Activated CD4-positive, alpha-beta memory T cell treated with anti-CD3 and anti-CD28 coated beads for 36 hours (primary cell): Measurements from ENCODE around the gene RAB25. TPM values are rescaled to one million over a fixed set of nuclear protein-coding genes. Genes with fewer than 3 reads are reported as not detected.
"Not testable (repeated sequence)": the region's sequence is repeated elsewhere in the genome, so short reads cannot be mapped to it uniquely, and the experiment has no call there.

Source experiments
- CTCF ChIA-PET: fragments of 350-600 bp; sonication (Branson Sonifier 250); formaldehyde crosslinking; loops from one replicate; lab custom pipeline; 2021; ENCODE audit warnings: antibody characterized with exemption, inconsistent platforms; lab: Charles Lee
- POLR2A ChIA-PET: fragments of 350-600 bp; sonication (Branson Sonifier 250); formaldehyde crosslinking; loops from one replicate; lab custom pipeline; 2021; ENCODE audit warnings: antibody characterized with exemption; lab: Charles Lee
- DNase-seq: peaks from one replicate; pipeline ENCODE4 v3.0.0-alpha.2; 2020
- H3K27ac Mint-ChIP-seq: one replicate; pipeline ENCODE4 v1.8.0; 2021; ENCODE audit warnings: mixed read lengths
- H3K27me3 Mint-ChIP-seq: one replicate; pipeline ENCODE4 v1.8.0; 2021; ENCODE audit warnings: mixed read lengths
- H3K36me3 Mint-ChIP-seq: one replicate; pipeline ENCODE4 v1.8.0; 2021; ENCODE audit warnings: mixed read lengths
- H3K4me1 Mint-ChIP-seq: one replicate; pipeline ENCODE4 v1.8.0; 2021; ENCODE audit warnings: low read depth, mixed read lengths
- H3K4me3 Mint-ChIP-seq: one replicate; pipeline ENCODE4 v1.8.0; 2021; ENCODE audit warnings: mild to moderate bottlenecking, mixed read lengths
- H3K9me3 Mint-ChIP-seq: one replicate; pipeline ENCODE4 v1.8.0; 2021; ENCODE audit warnings: mixed read lengths
- intact Hi-C: fragments of 100-400 bp; cut with micrococcal nuclease; formaldehyde crosslinking; loops from one replicate; pipeline ENCODE4 v1.15.1; 2023
- total RNA-seq, 2 experiments: library from RNA; stranded (reverse); gene quantifications; one replicate each; pipeline ENCODE4 v1.2.3, GENCODE V29; 2021

Gene RAB25
- total RNA-seq, 2 experiments from 2014 or later = 0.52 to 0.56 TPM

GRCh38 chr1:156034991-156035390 is 26.0 kb upstream of the RAB25 start:
- CTCF ChIA-PET = interaction anchor here (1.1 kb wide), 1 partner anchor 104 kb away, joined by 3 read pairs; no protein-coding TSS in a partner anchor
- intact Hi-C loops, DNase-seq, H3K27me3 Mint-ChIP-seq, POLR2A ChIA-PET, H3K4me3 Mint-ChIP-seq, H3K9me3 Mint-ChIP-seq, H3K36me3 Mint-ChIP-seq, H3K27ac Mint-ChIP-seq, H3K4me1 Mint-ChIP-seq: not testable (repeated sequence)

- POLR2A ChIA-PET = no interaction called here
- H3K4me3 Mint-ChIP-seq = no peak overlapping the region
- peaks cover 6% of the 10 kb centered on the region for H3K4me1 Mint-ChIP-seq
- intact Hi-C loops = no loop called here
- DNase-seq = no peak
- peaks cover 8% of the 10 kb centered on the region for H3K36me3 Mint-ChIP-seq
- CTCF ChIA-PET = interaction anchor here (0.6 kb wide), 1 partner anchor 136 kb away, joined by 3 read pairs; no protein-coding TSS in a partner anchor
- no peak overlapping the region for H3K27ac Mint-ChIP-seq
- H3K27me3 Mint-ChIP-seq = no peaks in the 10 kb centered on the region
- H3K9me3 Mint-ChIP-seq = no peaks in the 10 kb centered on the region
Measured at GRCh38 chr1:156042828-156043227, 18.1 kb upstream of the RAB25 start.

DNA sequence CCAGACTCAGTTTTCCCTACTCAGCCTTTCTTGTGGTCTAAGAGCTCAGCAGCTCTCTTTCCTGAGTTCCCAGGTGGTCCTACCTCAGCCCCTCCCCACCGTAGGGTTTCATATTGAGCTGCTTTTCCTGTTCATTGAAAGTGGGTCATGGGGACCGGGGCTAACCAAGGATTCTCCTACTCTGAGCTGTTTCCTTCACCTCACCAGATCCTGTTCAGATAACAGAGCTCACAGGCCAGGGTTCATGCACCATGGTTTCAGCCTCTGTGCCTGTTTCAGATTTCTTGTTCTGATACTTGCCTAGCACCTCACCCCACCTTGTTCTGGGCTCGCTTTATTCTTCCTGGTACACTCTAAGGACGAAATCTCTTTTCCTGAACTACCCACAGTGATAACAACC is 15.9 kb upstream of the RAB25 start:
- CTCF ChIA-PET = interaction anchor here (0.6 to 1.5 kb wide), 3 partner anchors 20 to 349 kb away, joined by 3 to 9 read pairs (median 5); no protein-coding TSS in a partner anchor

GRCh38 chr1:156048663-156049258 is 12.2 kb upstream of the RAB25 start:
- intact Hi-C loops = no loop called here
- Mint-ChIP-seq H3K27me3 (no peaks in the 10 kb centered on the region), H3K4me3 (no peak overlapping the region), H3K27ac (no peak overlapping the region), H3K36me3 (peaks cover 12% of the 10 kb centered on the region), H3K9me3 (no peaks in the 10 kb centered on the region), H3K4me1 (peaks cover 18% of the 10 kb centered on the region)
- DNase-seq = no peak
- ChIA-PET POLR2A (no interaction called here), CTCF (interaction anchor here (1.0 kb wide), 1 partner anchor 41 kb away, joined by 3 read pairs; no protein-coding TSS in a partner anchor)

More for the DNA sequence above, 15.9 kb upstream of the RAB25 start:
- POLR2A ChIA-PET = interaction anchor here (0.5 to 0.7 kb wide), 2 partner anchors 52 to 97 kb away, joined by 3 read pairs; no protein-coding TSS in a partner anchor
- H3K4me1 Mint-ChIP-seq = peaks cover 6% of the 10 kb centered on the region
- H3K4me3 Mint-ChIP-seq = no peak overlapping the region
- no peaks in the 10 kb centered on the region for H3K9me3 Mint-ChIP-seq
- H3K27me3 Mint-ChIP-seq = no peaks in the 10 kb centered on the region
- no peak for DNase-seq
- H3K27ac Mint-ChIP-seq = no peak overlapping the region
- peaks cover 19% of the 10 kb centered on the region for H3K36me3 Mint-ChIP-seq
- intact Hi-C loops = no loop called here

GRCh38 chr1:156050376-156050775 is 10.6 kb upstream of the RAB25 start:
- POLR2A ChIA-PET = no interaction called here

GRCh38 chr1:156051011-156051725 is 9.8 kb upstream of the RAB25 start:
- peaks cover 12% of the 10 kb centered on the region for H3K36me3 Mint-ChIP-seq
- H3K27me3 Mint-ChIP-seq = no peaks in the 10 kb centered on the region
- H3K27ac Mint-ChIP-seq = no peak overlapping the region
- ChIA-PET CTCF (interaction anchor here (0.7 to 1.1 kb wide), 3 partner anchors 15 to 30 kb away, joined by 3 to 6 read pairs (median 5); no protein-coding TSS in a partner anchor), POLR2A (no interaction called here)
- intact Hi-C loops = loop anchor here (10.0 kb wide), 1 partner anchor 306 kb away; no protein-coding TSS in a partner anchor
- DNase-seq = no peak
- no peaks in the 10 kb centered on the region for H3K9me3 Mint-ChIP-seq
- H3K4me3 Mint-ChIP-seq = no peak overlapping the region
- peaks cover 22% of the 10 kb centered on the region for H3K4me1 Mint-ChIP-seq

More at GRCh38 chr1:156050376-156050775, 10.6 kb upstream of the RAB25 start:
- peaks cover 17% of the 10 kb centered on the region for H3K4me1 Mint-ChIP-seq
- H3K27me3 Mint-ChIP-seq = no peaks in the 10 kb centered on the region
- H3K4me3 Mint-ChIP-seq = no peak overlapping the region
- H3K36me3 Mint-ChIP-seq = peaks cover 12% of the 10 kb centered on the region
- intact Hi-C loops = loop anchor here (10.0 kb wide), 1 partner anchor 306 kb away; no protein-coding TSS in a partner anchor
- H3K9me3 Mint-ChIP-seq = no peaks in the 10 kb centered on the region
- H3K27ac Mint-ChIP-seq = no peak overlapping the region
- no peak for DNase-seq
- CTCF ChIA-PET = interaction anchor here (0.6 kb wide), 1 partner anchor 35 kb away, joined by 3 read pairs; no protein-coding TSS in a partner anchor

DNA sequence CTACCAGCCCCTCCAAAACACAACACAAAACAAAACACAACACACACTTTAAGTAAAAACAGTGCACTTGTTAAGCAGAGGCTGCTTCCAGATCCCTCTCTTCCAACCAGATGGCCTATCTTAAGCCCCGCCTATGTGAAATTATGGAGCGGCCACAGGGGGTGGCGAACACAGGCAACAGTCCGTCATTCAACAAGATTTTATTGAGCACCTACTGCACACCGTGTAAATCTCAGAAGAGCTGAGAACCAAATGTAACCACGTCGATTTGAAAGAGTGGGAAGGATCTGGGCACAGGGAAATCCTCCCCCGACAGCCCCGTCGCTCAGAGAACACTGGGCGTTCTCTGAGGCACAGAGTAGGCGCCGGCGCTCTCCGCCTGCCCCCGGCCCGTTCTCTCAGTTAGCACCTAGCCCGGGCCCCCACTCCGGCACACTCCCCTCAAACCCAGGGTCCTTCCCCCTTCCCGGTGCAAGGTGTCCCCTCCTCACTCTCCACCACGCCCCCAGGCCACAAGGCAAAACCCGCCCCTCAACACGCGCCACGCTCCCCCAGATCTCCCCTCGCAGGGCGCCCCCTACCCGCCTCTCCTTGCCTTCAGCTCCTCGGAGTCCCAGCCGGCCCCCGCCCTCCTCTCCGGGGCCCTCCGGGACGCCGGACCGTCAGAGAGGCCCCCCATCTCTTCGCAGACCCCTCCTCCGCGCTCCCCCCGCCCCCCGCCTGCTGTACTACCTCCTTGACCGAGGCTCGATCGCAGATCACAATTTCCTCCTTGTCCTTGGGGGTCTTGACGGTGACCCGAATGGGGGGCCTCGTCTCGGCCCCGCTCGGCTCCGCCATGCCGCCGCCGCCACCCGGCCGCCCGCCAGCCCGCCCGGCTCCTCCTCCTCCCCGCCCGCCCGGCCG is 7.8 kb upstream of the RAB25 start:
- POLR2A ChIA-PET = interaction anchor here (0.7 to 1.1 kb wide), 2 partner anchors 37 to 48 kb away, joined by 3 to 4 read pairs; no protein-coding TSS in a partner anchor
- intact Hi-C loops = loop anchor here (10.0 kb wide), 1 partner anchor 308 kb away; no protein-coding TSS in a partner anchor

GRCh38 chr1:156053768-156054499 is 7.0 kb upstream of the RAB25 start, which contains the start of gene UBQLN4:
Gene UBQLN4 (minus strand): TSS chr1:156053798. CDS start chr1:156053701, 97 bp downstream.
- Mint-ChIP-seq H3K4me1 (peaks cover 27% of the 10 kb centered on the region), H3K4me3 (peak within 1 kb of the TSS; percentile 93), H3K36me3 (peaks cover 9% of the 10 kb centered on the region), H3K27me3 (no peaks in the 10 kb centered on the region), H3K9me3 (no peaks in the 10 kb centered on the region), H3K27ac (peak within 1 kb of the TSS; percentile 96)
- peak; percentile 91 for DNase-seq
- CTCF ChIA-PET = interaction anchor here (0.8 to 2.2 kb wide), 5 partner anchors 13 to 198 kb away, joined by 3 to 11 read pairs (median 4); partner anchors contain the start of genes SSR2 and SYT11
- POLR2A ChIA-PET = no interaction called here
- intact Hi-C loops = loop anchor here (1.0 to 10.0 kb wide), 7 partner anchors 34 to 309 kb away; partner anchors contain the start of genes KHDC4, RIT1, SSR2 and SYT11

More for the DNA sequence above, 7.8 kb upstream of the RAB25 start:
- Mint-ChIP-seq H3K9me3 (no peaks in the 10 kb centered on the region), H3K36me3 (peaks cover 15% of the 10 kb centered on the region), H3K27me3 (no peaks in the 10 kb centered on the region), H3K4me3 (peak overlapping the region; percentile 93), H3K4me1 (peaks cover 27% of the 10 kb centered on the region), H3K27ac (peak overlapping the region; percentile 78)
- peak; percentile 79 for DNase-seq
- CTCF ChIA-PET = interaction anchor here (0.7 to 2.2 kb wide), 6 partner anchors 14 to 197 kb away, joined by 3 to 11 read pairs (median 4); partner anchors contain the start of genes SSR2 and SYT11

DNA sequence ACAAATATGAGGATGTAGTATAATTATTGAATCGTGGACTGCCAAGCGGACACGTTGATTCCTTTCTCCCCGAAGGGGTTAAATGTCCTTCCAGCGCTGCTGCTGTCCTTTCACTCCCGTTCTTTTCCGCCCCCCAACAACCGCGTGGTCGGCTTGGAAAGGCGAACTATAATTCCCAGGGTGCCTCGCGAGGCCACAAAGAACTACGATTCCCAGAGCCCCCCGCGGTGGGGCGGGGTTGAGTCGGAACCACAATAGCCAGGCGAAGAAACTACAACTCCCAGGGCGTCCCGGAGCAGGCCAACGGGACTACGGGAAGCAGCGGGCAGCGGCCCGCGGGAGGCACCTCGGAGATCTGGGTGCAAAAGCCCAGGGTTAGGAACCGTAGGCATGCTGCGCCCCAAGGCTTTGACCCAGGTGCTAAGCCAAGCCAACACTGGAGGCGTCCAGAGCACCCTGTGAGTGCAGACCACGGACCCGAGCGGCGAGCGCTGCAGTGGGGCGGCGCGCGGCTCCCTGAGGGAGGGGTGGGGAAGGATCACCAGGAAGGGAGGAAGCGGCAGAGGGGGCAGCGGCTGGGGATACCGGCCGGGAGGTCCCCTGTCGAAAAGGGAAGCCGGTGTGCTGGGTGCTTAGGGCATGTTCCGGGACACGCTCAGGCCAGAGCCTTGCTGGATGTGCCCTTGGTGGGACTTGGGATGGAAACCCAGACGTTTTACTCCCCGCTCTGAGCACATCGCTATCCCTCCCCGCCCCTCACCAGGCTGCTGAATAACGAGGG is 6.3 kb upstream of the RAB25 start, which contains the start of gene LAMTOR2:
Gene LAMTOR2, plus strand, starts transcription at position 283 of the 781 bp plus-strand sequence. Its CDS starts 108 bp downstream, at position 391.
- CTCF ChIA-PET = interaction anchor here (1.2 to 2.2 kb wide), 3 partner anchors 12 to 34 kb away, joined by 3 to 11 read pairs (median 4); partner anchors contain the start of gene SSR2
- peak within 1 kb of the TSS; percentile 96 for H3K27ac Mint-ChIP-seq

More for the DNA sequence above, 6.3 kb upstream of the RAB25 start, which contains the start of gene LAMTOR2:
- DNase-seq = peak; percentile 98
- Mint-ChIP-seq H3K36me3 (peaks cover 6% of the 10 kb centered on the region), H3K4me3 (peak within 1 kb of the TSS; percentile 93), H3K4me1 (peaks cover 27% of the 10 kb centered on the region), H3K27me3 (no peaks in the 10 kb centered on the region), H3K9me3 (no peaks in the 10 kb centered on the region)
- intact Hi-C loops = loop anchor here (1.0 to 10.0 kb wide), 7 partner anchors 34 to 310 kb away; partner anchors contain the start of genes KHDC4, RIT1, SSR2 and SYT11
- POLR2A ChIA-PET = no interaction called here
